ENCODE results near the gene STIMATE. TPM values are rescaled to one million over a fixed set of nuclear protein-coding genes. Genes with fewer than 3 reads are reported as not detected.

The STIMATE gene
- 10 to 100 TPM; 12.7 to 20.7 (median 16.1) TPM for total RNA-seq

DNA sequence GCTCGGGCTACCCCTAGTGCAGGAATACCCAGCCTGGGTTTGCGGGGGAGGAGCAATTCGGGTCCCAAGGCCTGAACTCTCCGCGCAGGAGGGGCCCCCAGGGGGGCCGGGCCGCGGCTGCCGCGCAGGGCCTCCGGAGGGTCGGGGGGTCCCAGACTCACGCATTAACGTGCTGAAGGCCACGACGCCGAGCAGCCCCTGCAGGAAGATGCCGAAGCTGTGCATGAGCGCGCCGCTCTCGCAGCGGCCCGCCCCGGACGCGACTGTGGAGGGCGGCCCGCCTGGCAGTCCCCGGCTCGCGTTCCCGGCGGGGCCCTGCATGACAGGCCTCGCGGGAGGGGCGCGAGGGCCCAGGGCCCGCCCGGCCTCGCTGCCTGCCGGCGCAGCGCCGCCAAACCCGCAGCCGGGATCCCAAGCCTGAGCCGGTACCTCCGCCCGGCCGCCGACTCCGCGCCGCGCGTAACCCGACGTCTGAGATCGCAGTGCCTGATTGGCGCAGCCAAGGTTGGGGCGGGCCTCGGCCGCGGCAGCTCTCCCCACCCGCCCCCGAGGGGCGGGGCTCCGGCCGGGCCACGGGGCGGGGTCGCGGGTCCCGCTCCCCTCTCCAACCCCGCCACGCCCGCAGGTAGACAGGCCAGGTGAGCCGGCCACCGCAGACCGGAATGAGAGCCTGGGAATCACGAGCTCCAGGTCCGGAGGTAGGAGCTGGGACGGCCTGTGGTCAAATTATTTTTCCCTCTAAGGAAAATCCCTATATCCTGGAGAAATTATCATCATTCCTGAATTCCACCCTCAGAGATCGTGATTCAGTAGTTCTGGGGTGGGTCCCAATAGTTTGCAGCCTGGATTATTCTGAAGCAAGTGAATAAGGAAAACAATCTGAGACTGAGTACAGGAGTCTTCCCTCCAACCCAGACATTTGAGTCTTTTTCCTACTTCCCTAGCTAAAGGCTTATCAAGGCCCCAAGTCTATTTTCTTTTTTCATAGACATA lies at the start of gene STIMATE:
Gene STIMATE, minus strand, starts transcription at position 419 of the 993 bp plus-strand sequence. Its CDS starts 98 bp downstream, at position 321.
- peak within 1 kb of the TSS; percentile 67 for H3K4me3 ChIP-seq (ENCODE audit: low read depth, poor library complexity, severe bottlenecking)
- DNase-seq (ENCODE audit: low spot score in 2 of 2): peak; percentile 83 to 96
- intact Hi-C loops (cut with DNase I; ENCODE audit: low total_unique reads): no loop called here
- 0 to 1% methylated on average over 27 to 47 of the region's 85 CpGs for WGBS, 2 donors
- TF ChIP-seq, protein P1, sequence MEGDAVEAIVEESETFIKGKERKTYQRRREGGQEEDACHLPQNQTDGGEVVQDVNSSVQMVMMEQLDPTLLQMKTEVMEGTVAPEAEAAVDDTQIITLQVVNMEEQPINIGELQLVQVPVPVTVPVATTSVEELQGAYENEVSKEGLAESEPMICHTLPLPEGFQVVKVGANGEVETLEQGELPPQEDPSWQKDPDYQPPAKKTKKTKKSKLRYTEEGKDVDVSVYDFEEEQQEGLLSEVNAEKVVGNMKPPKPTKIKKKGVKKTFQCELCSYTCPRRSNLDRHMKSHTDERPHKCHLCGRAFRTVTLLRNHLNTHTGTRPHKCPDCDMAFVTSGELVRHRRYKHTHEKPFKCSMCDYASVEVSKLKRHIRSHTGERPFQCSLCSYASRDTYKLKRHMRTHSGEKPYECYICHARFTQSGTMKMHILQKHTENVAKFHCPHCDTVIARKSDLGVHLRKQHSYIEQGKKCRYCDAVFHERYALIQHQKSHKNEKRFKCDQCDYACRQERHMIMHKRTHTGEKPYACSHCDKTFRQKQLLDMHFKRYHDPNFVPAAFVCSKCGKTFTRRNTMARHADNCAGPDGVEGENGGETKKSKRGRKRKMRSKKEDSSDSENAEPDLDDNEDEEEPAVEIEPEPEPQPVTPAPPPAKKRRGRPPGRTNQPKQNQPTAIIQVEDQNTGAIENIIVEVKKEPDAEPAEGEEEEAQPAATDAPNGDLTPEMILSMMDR (IDR thresholded peaks at IDR 0.05): no peak
- TF ChIP-seq POLR2A (IDR thresholded peaks at IDR 0.05): no peak

DNA sequence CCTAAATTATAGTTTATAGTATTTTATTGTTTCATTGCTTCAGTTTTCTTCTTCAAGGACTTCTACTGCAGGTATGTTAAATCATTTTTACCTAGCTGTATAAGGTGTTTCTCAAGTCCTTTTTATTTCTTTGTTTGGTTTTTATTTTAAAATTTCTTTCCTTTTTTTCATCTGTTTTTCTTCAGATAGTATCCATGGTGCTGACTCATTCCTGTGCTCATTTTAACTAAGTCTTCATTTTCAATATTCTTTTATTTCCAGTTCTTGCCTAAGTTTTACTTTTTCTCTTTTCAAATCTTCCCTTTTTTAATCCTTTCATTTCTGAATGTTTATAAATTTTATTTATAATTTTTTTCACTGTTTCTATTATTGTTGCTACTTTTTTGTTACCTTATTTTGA lies 42.3 kb upstream of the STIMATE start:
- DNase-seq (ENCODE audit: low spot score in 2 of 2): no peak
- no peak overlapping the region for H3K4me3 ChIP-seq (ENCODE audit: low read depth, poor library complexity, severe bottlenecking)
- intact Hi-C loops (cut with DNase I; ENCODE audit: low total_unique reads): no loop called here
- TF ChIP-seq, protein P1 (IDR thresholded peaks at IDR 0.05): no peak
- no peak for TF ChIP-seq POLR2A (IDR thresholded peaks at IDR 0.05)

DNA sequence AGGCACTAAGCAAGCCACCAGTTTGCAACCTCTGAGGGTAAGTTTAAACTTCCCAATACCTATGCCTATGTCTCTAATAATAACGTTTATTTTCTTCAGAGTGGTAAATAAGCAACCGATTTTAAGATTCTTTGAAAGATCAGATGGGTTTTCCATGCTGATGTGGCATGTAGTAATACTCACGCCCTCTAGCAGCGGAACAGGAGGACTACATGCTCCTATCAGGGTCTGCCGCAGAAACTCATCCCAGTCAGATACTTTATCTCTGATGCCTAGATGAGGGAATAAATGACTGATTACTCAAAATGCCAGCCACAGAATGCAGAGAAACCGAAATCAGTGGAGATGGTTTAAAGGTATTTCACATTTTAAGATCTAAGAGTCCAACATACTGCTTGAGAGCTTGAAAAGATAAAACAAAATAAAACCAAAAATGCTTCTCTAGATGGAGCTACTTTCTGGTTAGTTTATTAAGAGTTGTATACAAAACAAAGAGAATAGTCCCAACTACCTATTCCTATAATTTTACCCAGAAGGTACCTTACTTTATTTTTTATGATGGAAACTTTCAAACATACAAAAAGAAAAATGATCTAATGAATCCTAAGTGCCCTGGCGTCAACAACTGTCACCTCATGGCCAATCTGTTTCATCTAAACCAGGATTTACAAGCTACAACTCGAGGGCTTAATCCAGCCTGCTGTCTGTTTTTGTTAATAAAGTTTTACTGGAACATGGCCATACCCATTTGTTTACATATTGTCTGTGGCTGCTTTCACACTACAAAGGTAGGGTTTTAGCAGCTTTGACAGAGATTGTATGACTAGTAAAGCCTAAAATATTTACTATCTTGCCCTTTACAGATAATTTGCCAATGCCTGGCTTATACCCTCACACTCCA lies 37.5 kb upstream of the STIMATE start:
- H3K4me3 ChIP-seq (ENCODE audit: low read depth, poor library complexity, severe bottlenecking): no peak overlapping the region
- 11 to 12% methylated on average over 8 of the region's 8 CpGs for WGBS, 2 donors
- intact Hi-C loops (cut with DNase I; ENCODE audit: low total_unique reads): no loop called here
- TF ChIP-seq, protein P1 (IDR thresholded peaks at IDR 0.05): no peak
- no peak for TF ChIP-seq POLR2A (IDR thresholded peaks at IDR 0.05)
- peak in 1 of 2 donors; percentile 34 for DNase-seq (ENCODE audit: low spot score in 2 of 2)

DNA sequence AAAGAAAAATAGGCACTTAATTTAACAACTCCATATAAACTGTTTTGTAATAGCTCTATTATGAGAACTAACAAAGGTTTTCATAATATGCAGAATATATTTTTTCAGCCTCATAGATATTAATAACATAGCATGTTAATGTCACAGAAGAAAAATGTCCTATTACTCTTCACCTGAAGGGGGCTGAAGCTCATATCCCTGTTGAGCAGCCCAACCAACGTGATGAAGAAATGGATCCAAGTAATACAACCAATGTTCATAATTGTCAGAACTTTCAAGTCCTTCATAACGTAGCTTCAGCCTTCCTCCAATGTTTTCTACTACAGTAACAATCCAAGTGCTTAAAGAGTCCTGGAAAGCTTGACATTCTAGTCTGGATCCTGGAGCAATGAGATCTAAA lies 34.5 kb upstream of the STIMATE start:
- DNase-seq (ENCODE audit: low spot score in 2 of 2): no peak
- no peak overlapping the region for H3K4me3 ChIP-seq (ENCODE audit: low read depth, poor library complexity, severe bottlenecking)
- 86 to 87% methylated on average over 2 of the region's 2 CpGs for WGBS, 2 donors
- no peak for TF ChIP-seq POLR2A (IDR thresholded peaks at IDR 0.05)
- TF ChIP-seq, protein P1 (IDR thresholded peaks at IDR 0.05): no peak
- intact Hi-C loops (cut with DNase I; ENCODE audit: low total_unique reads): no loop called here

DNA sequence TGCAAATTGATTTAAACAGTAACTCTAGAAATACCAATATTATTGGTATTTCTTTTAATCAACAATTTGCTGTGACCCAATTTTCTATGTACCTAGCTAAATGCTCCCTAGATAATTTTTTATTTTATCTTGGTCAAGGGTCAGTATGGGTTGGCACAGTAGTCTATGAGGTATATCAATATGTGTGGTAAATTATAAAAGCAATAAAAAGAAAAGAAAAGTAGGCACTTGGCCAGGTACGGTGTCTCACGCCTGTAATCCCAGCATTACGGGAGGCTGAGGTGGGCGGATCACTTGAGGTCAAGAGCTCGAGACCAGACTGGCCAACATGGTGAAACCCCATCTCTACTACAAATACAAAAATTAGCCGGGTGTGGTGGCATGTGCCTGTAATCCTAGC lies 34.0 kb upstream of the STIMATE start:
- 83 to 86% methylated on average over 6 of the region's 6 CpGs for WGBS, 2 donors
- H3K4me3 ChIP-seq (ENCODE audit: low read depth, poor library complexity, severe bottlenecking): no peak overlapping the region
- TF ChIP-seq, protein P1 (IDR thresholded peaks at IDR 0.05): no peak
- no peak for TF ChIP-seq POLR2A (IDR thresholded peaks at IDR 0.05)
- intact Hi-C loops (cut with DNase I; ENCODE audit: low total_unique reads): no loop called here
- no peak for DNase-seq (ENCODE audit: low spot score in 2 of 2)

All from lower leg skin (tissue), 4 donors.